Measurements from ENCODE around the gene GALNTL6. TPM values are rescaled to one million over a fixed set of nuclear protein-coding genes. Genes with fewer than 3 reads are reported as not detected.
"Not testable (repeated sequence)": the region's sequence is repeated elsewhere in the genome, so short reads cannot be mapped to it uniquely, and the experiment has no call there.

GALNTL6 gene
- total RNA-seq, 1 donor = under 0.01 TPM

DNA sequence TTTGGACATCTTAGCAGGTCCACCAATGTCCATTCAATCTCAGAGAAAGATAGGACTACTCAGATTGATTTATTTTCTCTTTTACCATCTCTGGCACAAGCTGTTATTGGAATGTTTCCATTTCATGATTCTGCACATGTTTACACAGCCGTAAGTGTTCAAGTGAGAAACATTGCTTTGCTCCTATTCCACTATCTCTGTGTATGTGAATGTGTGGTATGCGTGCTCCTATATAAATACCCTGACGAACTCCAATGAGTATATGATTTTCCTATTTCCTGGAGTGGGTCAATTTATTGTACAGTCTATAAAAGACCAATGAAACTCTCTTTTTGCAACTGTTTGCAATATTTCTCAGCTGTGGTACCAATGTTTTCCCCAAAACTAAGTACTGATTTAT, 1134.4 kb downstream of the GALNTL6 start:
- Histone ChIP-seq H3K9me3 (ENCODE audit: low read depth, low read length) (no peaks in the 10 kb centered on the region), H3K4me2 (ENCODE audit: insufficient read depth, low read length) (no peak overlapping the region), H3K79me2 (ENCODE audit: insufficient read depth, low read length) (no peaks in the 10 kb centered on the region), H3K36me3 (ENCODE audit: insufficient read depth, low read length) (no peaks in the 10 kb centered on the region), H3K27ac (ENCODE audit: low read depth, low read length) (no peak overlapping the region), H2AFZ (ENCODE audit: low read length) (no peak overlapping the region), H4K20me1 (ENCODE audit: insufficient read depth, low read length) (no peaks in the 10 kb centered on the region), H3K4me1 (ENCODE audit: insufficient read depth, low read length) (no peaks in the 10 kb centered on the region), H3K4me3 (ENCODE audit: insufficient read depth, low read length) (no peak overlapping the region), H3K27me3 (ENCODE audit: insufficient read depth, low read length) (peaks cover 26% of the 10 kb centered on the region)
- DNase-seq (ENCODE audit: insufficient read length, low spot score, missing footprints) = no peak
- TF ChIP-seq, protein P1, sequence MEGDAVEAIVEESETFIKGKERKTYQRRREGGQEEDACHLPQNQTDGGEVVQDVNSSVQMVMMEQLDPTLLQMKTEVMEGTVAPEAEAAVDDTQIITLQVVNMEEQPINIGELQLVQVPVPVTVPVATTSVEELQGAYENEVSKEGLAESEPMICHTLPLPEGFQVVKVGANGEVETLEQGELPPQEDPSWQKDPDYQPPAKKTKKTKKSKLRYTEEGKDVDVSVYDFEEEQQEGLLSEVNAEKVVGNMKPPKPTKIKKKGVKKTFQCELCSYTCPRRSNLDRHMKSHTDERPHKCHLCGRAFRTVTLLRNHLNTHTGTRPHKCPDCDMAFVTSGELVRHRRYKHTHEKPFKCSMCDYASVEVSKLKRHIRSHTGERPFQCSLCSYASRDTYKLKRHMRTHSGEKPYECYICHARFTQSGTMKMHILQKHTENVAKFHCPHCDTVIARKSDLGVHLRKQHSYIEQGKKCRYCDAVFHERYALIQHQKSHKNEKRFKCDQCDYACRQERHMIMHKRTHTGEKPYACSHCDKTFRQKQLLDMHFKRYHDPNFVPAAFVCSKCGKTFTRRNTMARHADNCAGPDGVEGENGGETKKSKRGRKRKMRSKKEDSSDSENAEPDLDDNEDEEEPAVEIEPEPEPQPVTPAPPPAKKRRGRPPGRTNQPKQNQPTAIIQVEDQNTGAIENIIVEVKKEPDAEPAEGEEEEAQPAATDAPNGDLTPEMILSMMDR (IDR thresholded peaks at IDR 0.05; ENCODE audit: extremely low read depth, low read depth, low read length) = no peak

DNA sequence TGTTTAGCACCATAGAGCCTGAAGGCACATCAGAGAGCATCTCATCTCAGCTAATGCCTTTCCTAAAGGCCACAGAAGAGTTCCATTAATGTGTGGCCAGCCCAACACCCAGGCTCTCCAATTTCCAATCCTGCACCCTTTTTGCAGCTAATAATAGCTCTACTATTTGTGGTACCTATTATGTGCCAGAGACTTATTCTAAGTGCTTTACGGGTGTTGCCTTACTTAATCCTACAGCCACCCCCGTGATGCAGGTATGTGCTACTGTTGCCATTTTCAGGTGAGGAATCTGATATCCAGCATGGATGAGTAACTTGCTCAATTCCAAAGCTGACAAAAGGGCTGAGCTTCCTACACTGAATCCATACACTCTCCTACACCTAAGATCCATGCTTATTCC, 1137.8 kb downstream of the GALNTL6 start:
- H3K27ac ChIP-seq (ENCODE audit: low read depth, low read length) = no peak overlapping the region
- H2AFZ ChIP-seq (ENCODE audit: low read length) = no peak overlapping the region
- H3K4me2 ChIP-seq (ENCODE audit: insufficient read depth, low read length) = no peak overlapping the region
- no peak overlapping the region for H3K4me3 ChIP-seq (ENCODE audit: insufficient read depth, low read length)
- no peaks in the 10 kb centered on the region for H3K9me3 ChIP-seq (ENCODE audit: low read depth, low read length)
- no peaks in the 10 kb centered on the region for H3K4me1 ChIP-seq (ENCODE audit: insufficient read depth, low read length)
- peaks cover 30% of the 10 kb centered on the region for H3K27me3 ChIP-seq (ENCODE audit: insufficient read depth, low read length)
- no peak for DNase-seq (ENCODE audit: insufficient read length, low spot score, missing footprints)
- no peaks in the 10 kb centered on the region for H4K20me1 ChIP-seq (ENCODE audit: insufficient read depth, low read length)
- TF ChIP-seq, protein P1 (IDR thresholded peaks at IDR 0.05; ENCODE audit: extremely low read depth, low read depth, low read length) = no peak
- H3K79me2 ChIP-seq (ENCODE audit: insufficient read depth, low read length) = no peaks in the 10 kb centered on the region
- H3K36me3 ChIP-seq (ENCODE audit: insufficient read depth, low read length) = no peaks in the 10 kb centered on the region

DNA sequence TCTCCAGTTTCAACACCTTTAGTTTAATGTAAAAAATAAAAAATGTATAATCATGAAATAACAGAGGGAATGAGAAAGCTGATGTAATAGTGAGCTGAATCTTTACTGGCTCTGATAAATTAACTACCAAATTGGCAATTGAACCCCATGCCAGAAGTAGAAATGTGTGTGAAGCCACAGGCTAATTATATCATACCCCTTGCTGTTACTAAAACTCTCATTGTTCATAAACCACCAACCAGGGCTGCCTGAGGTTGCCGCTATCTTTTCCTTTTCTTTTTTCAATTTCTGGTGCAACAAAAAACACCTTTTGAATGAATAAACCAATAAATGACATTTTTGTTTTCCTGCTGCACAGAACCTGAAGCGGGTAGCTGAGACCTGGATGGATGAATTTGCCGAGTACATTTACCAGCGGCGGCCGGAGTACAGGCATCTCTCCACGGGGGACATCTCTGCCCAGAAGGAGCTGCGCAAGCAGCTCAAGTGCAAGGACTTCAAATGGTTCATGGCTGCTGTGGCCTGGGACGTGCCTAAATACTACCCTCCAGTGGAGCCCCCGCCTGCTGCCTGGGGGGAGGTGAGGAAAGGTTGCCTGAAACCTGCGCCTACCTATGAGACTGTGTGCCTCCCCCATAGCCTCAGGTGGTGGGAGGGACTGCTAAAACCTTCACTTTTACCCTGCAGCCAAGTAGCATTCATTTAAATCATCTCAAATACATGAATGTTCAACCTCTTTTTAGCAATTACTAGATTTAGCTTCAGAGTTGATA, 1138.7 kb downstream of the GALNTL6 start:
- TF ChIP-seq, protein P1 (IDR thresholded peaks at IDR 0.05; ENCODE audit: extremely low read depth, low read depth, low read length) = no peak
- no peak overlapping the region for H3K4me2 ChIP-seq (ENCODE audit: insufficient read depth, low read length)
- DNase-seq (ENCODE audit: insufficient read length, low spot score, missing footprints) = no peak
- H3K9me3 ChIP-seq (ENCODE audit: low read depth, low read length) = no peaks in the 10 kb centered on the region
- no peaks in the 10 kb centered on the region for H4K20me1 ChIP-seq (ENCODE audit: insufficient read depth, low read length)
- no peaks in the 10 kb centered on the region for H3K4me1 ChIP-seq (ENCODE audit: insufficient read depth, low read length)
- H2AFZ ChIP-seq (ENCODE audit: low read length) = no peak overlapping the region
- H3K27ac ChIP-seq (ENCODE audit: low read depth, low read length) = no peak overlapping the region
- H3K36me3 ChIP-seq (ENCODE audit: insufficient read depth, low read length) = no peaks in the 10 kb centered on the region
- peaks cover 27% of the 10 kb centered on the region for H3K27me3 ChIP-seq (ENCODE audit: insufficient read depth, low read length)
- no peak overlapping the region for H3K4me3 ChIP-seq (ENCODE audit: insufficient read depth, low read length)
- H3K79me2 ChIP-seq (ENCODE audit: insufficient read depth, low read length) = no peaks in the 10 kb centered on the region

DNA sequence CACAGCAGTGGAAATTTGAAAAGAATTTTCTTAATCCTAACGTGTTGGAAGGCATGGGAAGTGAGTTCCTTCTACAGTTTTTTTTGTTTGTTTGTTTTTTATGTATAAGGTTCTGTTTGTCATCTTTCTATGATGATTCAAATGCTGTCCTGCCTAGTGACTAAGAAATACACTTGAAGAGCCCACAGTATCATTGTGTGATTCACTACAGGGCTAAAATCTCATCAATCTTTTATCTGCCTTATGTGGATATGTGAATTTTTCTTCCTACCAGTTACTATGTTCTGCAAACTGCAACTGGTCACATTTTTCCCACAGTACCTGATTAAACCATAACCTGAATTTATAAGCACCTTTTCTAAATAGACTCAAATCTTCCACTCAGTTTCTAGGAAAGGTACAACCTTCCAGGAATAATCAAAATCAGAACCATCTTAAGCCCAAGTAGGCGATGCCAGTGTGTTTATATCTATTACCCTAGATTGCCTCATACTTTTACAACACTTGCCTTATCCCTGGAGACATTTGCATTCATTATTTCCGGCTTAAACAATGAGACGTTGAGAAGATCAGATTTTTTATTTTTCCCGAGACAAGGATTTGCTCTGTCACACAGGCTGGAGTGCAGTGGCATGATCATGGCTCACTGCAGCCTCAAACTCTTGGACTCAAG, 1140.8 kb downstream of the GALNTL6 start:
- DNase-seq (ENCODE audit: insufficient read length, low spot score, missing footprints) = no peak
- H3K4me1 ChIP-seq (ENCODE audit: insufficient read depth, low read length) = no peaks in the 10 kb centered on the region

DNA sequence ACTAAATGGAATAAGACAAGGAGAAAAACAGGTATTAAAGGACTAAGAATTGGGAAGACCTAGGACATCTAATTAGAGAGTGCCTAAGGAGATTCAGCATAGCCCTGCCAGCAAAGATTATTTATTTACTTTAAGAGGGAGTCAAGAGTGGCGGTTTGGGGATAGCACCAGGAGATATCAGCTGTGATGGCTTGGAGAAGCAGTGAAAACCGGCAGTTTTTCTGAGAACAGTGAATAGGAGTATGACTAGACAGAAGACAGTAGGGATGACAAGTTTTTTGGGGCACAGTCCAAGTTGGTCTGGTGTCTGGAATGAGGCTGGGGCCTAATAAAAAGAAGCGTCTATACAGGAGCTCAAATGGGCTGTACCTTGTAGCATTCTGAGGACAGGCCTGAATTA, 1143.1 kb downstream of the GALNTL6 start:
- not testable (repeated sequence) for H2AFZ ChIP-seq (ENCODE audit: low read length); H3K27me3 ChIP-seq (ENCODE audit: insufficient read depth, low read length); H3K4me2 ChIP-seq (ENCODE audit: insufficient read depth, low read length); H3K4me1 ChIP-seq (ENCODE audit: insufficient read depth, low read length); H3K9me3 ChIP-seq (ENCODE audit: low read depth, low read length); H3K27ac ChIP-seq (ENCODE audit: low read depth, low read length); H4K20me1 ChIP-seq (ENCODE audit: insufficient read depth, low read length); H3K79me2 ChIP-seq (ENCODE audit: insufficient read depth, low read length); H3K4me3 ChIP-seq (ENCODE audit: insufficient read depth, low read length); DNase-seq (ENCODE audit: insufficient read length, low spot score, missing footprints); H3K36me3 ChIP-seq (ENCODE audit: insufficient read depth, low read length)

More for the DNA sequence above, 1140.8 kb downstream of the GALNTL6 start:
- Histone ChIP-seq H3K36me3 (ENCODE audit: insufficient read depth, low read length) (no peaks in the 10 kb centered on the region), H3K27me3 (ENCODE audit: insufficient read depth, low read length) (peaks cover 19% of the 10 kb centered on the region), H4K20me1 (ENCODE audit: insufficient read depth, low read length) (no peaks in the 10 kb centered on the region), H3K4me3 (ENCODE audit: insufficient read depth, low read length) (no peak overlapping the region), H2AFZ (ENCODE audit: low read length) (no peak overlapping the region), H3K4me2 (ENCODE audit: insufficient read depth, low read length) (no peak overlapping the region), H3K27ac (ENCODE audit: low read depth, low read length) (no peak overlapping the region), H3K79me2 (ENCODE audit: insufficient read depth, low read length) (no peaks in the 10 kb centered on the region), H3K9me3 (ENCODE audit: low read depth, low read length) (no peaks in the 10 kb centered on the region)
- TF ChIP-seq, protein P1 (IDR thresholded peaks at IDR 0.05; ENCODE audit: extremely low read depth, low read depth, low read length) = no peak

Measured in osteoblast (primary cell).